Colon (tissue), 2 donors: ENCODE data around the gene CCDC83.

Experiments used
- FAIRE-seq: peaks from 2 replicates; lab custom pipeline; 2012; peaks lifted over from hg19 to GRCh38; lab: Jason Lieb, UNC
- donor health status: control.
- donor health status: control.

Gene CCDC83

GRCh38 chr11:85855341-85855656, at the start of gene CCDC83:
CCDC83 (plus strand) TSS chr11:85855383; CDS start chr11:85865124, 9,741 bp downstream.
- FAIRE-seq = no peak

- no peak for FAIRE-seq
Observed at GRCh38 chr11:85805387-85805786, 49.8 kb upstream of the CCDC83 start.

DNA sequence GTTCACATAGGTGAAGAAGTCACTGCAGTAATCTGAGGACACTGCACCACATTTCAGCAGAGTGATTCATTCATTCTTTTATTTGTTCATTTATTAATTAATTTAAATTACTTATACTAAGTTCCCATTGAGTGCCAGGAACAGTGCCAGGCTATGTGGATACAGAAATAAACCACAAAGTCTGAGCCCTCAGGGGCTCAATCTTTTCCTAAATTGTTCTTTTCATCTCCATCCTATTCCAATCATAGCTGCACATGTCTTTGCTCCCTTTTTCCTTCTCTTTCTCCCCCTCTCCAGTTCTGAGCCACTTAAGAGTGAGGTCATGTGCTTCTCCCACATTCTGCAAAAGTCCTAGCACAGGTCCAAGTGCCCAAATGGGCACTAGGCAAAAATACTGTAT, 49.2 kb upstream of the CCDC83 start:
- FAIRE-seq = no peak

DNA sequence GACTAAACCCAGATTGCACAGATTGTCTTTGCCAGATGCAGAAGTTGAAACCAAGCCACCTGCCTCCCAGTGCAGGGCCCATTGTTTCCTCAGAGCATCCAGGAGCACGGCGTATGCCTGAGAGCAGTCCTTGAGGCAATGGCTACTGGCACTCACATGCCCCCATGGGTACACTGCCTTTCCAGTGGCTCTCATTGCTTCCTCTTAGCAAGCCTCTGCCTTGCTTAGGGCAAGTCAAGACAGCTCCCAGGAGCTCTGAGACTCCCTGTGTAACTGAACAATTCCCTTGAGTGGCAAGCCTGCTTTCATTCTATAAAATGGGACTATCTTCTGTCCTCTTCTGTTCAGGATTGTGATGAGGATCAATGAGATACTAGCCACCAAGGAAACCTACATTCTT, 48.3 kb upstream of the CCDC83 start:
- FAIRE-seq = no peak

- FAIRE-seq = no peak
Observed at GRCh38 chr11:85809191-85809590, 46.0 kb upstream of the CCDC83 start.

GRCh38 chr11:85809863-85810262, 45.3 kb upstream of the CCDC83 start:
- FAIRE-seq = no peak

- FAIRE-seq = no peak
Observed at GRCh38 chr11:85810521-85810870, 44.7 kb upstream of the CCDC83 start.

GRCh38 chr11:85810871-85811611, 44.1 kb upstream of the CCDC83 start, which contains the start of gene SYTL2:
SYTL2 (minus strand) TSS chr11:85811141; CDS start chr11:85757725, 53,416 bp downstream.
- FAIRE-seq = no peak

GRCh38 chr11:85811624-85812023, 43.6 kb upstream of the CCDC83 start:
- no peak for FAIRE-seq

DNA sequence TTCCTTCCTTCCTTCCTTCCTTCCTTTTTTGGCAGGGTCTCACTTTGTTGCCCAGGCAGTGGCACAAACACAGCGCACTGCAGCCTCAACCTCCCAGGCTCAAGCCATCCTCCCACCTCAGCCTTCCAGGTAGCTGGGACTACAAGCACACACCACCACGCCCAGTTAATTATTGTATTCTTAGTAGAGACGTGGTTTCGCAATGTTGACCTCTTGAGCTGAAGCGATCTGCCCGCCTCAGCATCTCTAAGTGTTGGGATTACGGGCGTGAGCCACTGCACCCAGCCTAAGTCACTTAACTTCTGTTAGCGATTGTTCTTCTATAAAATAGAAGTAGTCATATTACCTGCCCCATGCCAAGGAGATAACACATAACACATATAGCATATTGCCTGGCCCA, 41.5 kb upstream of the CCDC83 start:
- FAIRE-seq = no peak

DNA sequence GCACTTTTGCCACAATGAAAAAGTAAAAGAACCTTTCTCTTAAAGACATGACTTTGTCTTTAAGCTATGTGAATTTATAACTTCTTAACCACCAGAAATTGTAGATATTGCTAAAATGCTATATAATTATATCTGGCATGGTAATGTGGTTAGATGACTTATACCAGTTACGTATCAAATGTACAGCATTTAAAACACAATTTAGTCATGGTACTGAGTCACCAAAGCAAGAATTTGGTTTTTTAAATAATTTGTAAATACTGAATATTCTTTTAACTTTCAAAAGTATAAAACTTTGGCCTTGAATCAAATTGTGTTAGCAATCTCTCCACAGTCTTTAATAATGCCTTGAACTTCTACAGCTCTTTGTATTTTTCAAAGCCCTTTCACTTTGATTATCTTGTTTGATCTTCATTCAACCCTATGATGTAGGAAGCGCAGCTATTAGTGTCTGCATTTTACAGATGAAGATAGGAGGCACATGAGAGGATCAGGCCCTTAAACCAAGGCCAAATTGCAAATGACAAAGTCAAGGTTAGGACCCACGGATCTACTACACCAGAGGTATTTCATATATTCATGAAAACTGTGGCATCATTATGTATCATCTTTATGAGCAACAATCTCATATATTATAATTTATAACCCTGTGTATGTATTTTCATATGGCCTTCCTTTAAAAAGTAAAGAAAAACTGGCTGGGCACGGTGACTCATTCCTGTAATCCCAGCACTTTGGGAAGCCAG, 39.8 kb upstream of the CCDC83 start:
- FAIRE-seq = no peak

DNA sequence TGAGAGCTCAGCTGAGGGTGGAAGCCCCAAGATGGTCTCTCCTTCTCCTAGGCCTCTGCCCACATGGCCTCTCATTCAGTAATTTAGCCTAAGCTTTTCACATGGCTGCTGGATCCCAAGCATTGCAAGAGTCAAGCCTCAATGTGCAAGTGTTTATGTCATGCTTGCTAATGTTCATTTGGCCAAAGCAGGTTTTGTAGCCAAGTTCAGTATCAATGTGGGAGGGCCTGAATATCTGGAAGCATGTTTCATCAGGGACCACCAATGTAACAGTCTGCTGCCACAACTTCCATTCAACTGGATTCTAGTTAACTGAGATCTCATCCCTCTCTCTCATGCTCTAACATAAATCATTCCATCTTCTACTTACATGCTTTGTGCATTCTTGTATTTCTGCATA, 35.7 kb upstream of the CCDC83 start:
- no peak for FAIRE-seq

DNA sequence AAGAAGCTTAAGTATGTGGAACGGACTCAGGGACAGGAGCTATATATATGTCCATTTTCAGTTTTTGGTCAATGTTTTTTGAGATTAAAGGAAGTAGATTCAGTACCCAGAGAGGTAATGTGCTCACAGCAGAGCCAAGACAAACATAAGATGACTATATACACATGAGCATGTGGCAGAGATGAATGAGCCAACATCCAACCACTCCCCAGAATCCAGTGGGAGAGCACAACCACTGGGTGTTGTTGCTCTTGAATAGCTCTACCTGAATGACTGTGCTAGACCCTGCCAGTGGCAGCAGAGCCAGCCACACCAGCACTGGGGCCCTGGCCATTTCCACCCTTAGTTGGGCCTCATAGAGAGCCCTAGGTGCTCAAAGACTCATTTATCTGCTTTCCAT, 33.5 kb upstream of the CCDC83 start:
- no peak for FAIRE-seq

DNA sequence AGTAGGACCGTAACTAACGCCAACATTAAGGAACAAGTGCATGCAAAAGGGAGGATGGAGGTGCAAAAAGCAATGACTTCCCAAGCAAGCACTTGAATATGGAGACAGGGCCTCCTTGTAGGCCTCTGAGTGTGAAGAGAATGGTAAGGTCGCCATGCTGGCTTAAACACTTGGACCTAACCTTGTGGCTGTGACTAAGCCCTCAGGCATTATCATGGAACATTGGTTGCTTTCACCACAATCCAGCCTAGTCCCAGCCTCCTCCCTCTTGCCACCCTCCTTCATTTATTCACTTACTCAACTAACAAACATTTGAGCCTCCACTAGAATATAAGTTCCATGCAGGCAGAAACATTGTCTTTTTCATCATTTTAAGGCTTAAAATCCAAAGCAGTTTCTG, 32.4 kb upstream of the CCDC83 start:
- FAIRE-seq = no peak

DNA sequence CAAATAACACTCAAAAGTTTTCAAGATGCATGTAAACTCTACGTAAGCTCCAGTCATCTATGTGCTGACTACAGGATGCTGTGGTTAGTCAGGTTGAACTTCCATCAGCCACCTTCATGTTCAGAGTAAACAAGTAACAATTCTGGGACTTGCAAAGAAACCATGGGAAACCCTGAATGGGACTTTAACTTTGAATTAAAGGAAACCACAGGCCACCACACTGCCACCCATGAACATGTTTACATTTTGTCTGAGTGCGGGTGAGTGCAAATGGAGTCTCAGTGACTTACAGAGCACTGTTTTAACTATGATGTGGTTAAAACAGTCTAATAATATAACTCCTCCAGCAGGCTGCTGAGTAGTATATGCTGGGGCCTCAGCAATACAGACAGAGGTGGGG, 31.4 kb upstream of the CCDC83 start:
- no peak for FAIRE-seq

DNA sequence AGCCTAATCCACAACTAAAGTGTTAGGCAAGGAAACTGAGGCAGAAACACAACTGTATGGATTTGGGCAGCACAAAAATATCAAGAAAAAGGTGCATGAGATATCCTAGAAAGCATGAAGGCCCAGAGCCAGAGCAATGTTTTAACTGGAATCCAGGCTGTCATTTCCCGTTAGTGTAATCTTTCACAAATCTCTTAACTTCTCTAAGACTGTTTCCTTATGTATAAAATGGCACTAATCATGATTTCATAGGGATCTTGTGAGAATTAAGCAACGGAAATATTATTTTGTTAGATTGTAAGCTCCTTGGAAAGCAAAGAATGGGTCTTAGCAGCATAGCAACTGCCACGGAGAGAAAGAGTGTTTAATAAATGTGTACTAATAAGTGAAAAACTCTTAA, 29.6 kb upstream of the CCDC83 start:
- FAIRE-seq = no peak

DNA sequence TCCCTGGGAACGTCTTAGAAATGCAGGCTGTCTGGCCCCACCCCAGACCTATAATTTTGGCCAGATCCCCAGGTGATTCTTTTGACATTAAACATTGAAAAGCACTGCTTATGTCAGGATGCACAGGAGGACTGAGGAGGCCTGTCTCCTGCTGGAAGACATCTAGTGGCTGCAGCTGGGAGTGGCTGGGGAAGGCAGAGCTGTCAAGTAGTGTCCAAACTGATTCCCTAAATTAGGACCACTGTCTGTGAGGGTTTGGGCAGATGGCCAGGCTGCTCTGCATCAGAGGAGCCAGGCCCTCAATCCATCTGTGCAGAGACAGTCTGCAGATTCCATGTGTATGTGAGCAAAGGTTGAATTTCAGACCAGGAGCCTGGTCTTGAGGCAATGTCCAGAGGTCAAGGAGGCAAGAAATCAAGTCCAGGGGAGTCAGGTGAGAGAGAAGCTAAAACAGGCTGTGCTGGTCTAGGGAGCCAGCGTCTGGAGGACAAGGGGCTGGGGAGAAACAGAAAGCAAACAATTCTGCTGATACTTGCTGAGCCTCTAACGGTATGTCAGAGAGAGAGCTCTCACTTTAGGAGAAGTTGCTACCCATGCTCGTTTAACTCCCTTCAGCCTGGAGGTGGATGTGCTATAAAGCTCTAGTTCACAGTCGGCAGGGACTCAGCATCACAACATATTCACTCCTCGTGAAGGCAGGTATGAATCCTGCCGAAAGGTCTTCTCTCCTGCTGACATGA, 28.9 kb upstream of the CCDC83 start:
- FAIRE-seq = no peak

DNA sequence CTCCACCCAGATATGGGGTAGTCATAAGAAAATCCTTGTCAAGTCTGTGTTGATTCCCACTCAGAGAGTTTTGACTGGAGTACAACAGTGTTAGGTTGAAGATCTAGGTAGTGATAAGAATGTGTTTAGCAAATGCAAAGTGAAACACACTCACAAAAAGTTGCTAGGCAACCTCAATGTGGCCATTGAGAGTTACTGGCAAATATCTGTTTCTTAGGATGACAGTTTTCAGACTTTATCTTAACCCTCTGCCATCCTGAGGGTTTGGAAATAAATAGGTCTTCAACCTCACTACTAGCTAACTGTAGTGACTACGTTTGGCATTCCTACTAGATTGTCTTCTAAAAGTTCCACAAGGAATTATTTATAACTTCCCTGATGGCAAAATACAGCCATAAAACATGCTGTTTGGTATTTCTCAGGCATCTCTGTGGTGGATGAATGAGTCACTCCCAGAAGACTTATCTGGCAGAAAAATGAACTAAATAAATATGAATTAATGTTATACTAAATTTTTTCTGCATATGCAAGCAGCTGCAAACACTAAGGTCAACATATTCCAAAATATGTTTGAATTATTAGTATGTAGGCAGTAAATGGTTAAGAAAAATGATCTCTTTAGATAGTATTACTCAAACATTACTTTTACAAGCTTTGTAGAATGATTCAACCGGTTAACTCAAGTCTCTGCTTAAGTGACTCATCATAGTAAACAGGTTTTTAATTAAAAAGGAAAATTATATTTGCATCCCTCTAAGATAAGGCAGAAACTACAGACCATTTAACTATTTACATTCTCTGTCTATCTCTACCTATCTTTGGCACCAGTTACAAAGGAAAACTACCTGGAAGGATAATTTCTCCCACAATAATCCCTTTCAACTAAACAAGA, 27.2 kb upstream of the CCDC83 start:
- no peak for FAIRE-seq

- no peak for FAIRE-seq
Observed at GRCh38 chr11:85828640-85828978, 26.6 kb upstream of the CCDC83 start.

DNA sequence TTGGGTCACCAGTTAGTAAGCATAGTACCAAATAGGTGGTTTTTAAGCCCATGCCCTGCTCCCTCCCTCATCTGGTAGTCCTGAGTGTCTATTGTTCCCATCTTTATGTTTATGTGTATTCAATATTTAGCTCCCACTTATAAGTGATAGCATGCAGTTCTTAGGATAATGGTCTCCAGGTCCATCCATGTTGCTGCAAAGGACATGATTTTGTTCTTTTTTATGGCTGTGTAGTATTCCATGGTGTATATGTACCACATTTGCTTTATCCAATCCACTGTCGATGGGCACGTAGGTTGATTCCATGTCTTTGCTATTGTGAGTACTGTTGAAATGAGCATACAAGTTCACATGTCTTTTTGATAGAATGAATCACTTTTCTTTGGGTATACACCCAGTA, 26.0 kb upstream of the CCDC83 start:
- FAIRE-seq = no peak

DNA sequence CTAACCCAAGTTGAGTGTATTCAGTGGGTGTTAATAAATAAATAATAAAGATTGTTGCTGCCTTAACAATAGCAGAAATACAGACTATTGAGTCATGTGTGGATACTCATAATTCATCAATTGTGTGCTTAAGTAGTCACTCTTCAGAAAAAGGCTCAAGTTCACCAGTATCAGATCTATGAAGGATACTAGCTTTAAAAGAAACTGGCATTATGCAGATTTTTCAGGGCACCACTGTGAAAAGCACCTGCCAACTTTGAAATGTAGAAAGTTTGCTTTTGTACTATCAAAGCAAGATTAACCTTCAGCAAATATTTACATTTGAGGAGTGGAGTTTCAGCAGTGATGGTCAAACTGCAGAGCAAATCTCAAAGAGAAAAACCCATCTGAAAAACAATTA, 24.1 kb upstream of the CCDC83 start:
- FAIRE-seq = no peak

DNA sequence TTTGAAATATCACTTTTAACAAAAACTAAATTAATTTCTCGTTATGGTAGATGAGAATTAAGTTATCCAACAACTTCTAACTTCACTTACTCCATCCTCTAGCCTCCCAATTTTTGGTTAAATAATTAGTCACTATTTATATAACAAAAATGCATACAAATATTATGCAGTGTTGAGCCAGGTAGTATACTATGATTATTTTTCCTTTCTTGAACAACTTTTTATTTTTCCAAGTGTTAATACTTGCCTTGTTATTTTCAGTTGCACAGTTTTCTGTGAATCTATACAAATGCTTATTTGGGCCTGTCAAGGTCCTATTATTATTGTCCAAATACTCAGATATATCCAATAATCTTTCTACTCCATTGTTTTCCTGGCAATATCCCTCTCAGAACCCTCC, 19.9 kb upstream of the CCDC83 start:
- no peak for FAIRE-seq
